H1 (cell line): Measurements from ENCODE around the gene CHST11. TPM values are rescaled to one million over a fixed set of nuclear protein-coding genes. Genes with fewer than 3 reads are reported as not detected.

Experiments
- BCL11A ChIP-seq, 2 experiments: IDR thresholded peaks; one replicate each; pipeline ENCODE4 v1.6.1; 2011; ENCODE audit warnings: low read depth in 2 of 2, low read length in 2 of 2, mild to moderate bottlenecking in 2 of 2
- CREB1 ChIP-seq: IDR thresholded peaks from 2 replicates; pipeline ENCODE4 v1.6.1; 2012; ENCODE audit warnings: inconsistent platforms
- EP300 ChIP-seq, 2 experiments: IDR thresholded peaks; 1 replicate in 1 of 2; 2 replicates in 1 of 2; pipeline ENCODE4 v1.6.1; 2011 to 2012; ENCODE audit warnings: low read depth in 2 of 2, low read length in 2 of 2, mild to moderate bottlenecking in 2 of 2, borderline replicate concordance in 1 of 2, inconsistent platforms in 1 of 2, moderate library complexity in 1 of 2
- polyA plus RNA-seq, 7 experiments: library from polyadenylated mRNA; depleted of rRNA in 3 of 7; stranded (reverse) in 5 of 7; unstranded in 2 of 7; fragments of >200 nt in 5 of 7; fragments of 200-250 nt in 2 of 7; gene quantifications; 1 replicate in 5 of 7; 2 replicates in 1 of 7; 4 replicates in 1 of 7; pipeline versions ENCODE4 v1.2.1 to v1.2.3, GENCODE V29; 2011 to 2013; ENCODE audit warnings: missing spikeins in 2 of 7, mixed read lengths in 2 of 7
- total RNA-seq: library from RNA; stranded (reverse); fragmentation: NEBNext Ultra II Directional; extraction: Animal tissue kit (Norgen Biotek cat#: 25700); gene quantifications from 2 replicates; pipeline ENCODE4 v1.2.1, GENCODE V29; 2021

CHST11 gene
- total and polyA plus RNA-seq, 2 of the 8 experiments (the other 6 are each of a cell fraction or from before 2014, with no cell fraction given) = 14.4 to 20.8 TPM

GRCh38 chr12:104452087-104452486, 4.7 kb upstream of the CHST11 start (continued):
- TF ChIP-seq BCL11A (IDR thresholded peaks at IDR 0.05; ENCODE audit: low read depth in 2 of 2, low read length in 2 of 2) (no peak), EP300 (IDR thresholded peaks at IDR 0.05; ENCODE audit: borderline replicate concordance in 1 of 2, low read depth in 2 of 2, low read length in 2 of 2) (no peak), CREB1 (no peak)
